Measurements from ENCODE around the gene NEK1.

- TF ChIP-seq CTCF (conservative IDR thresholded peaks at IDR 0.05; ENCODE audit: low read length) (no peak), EZH2phosphoT487 (IDR thresholded peaks at IDR 0.05; ENCODE audit: borderline replicate concordance) (no peak)
These were observed 55.2 kb downstream of the NEK1 start for GRCh38 chr4:169557061-169557636.

All from Loucy (cell line).